D721Med (cell line): ENCODE measurements around the gene UGT1A8.
"Not testable (repeated sequence)": the region's sequence is repeated elsewhere in the genome, so short reads cannot be mapped to it uniquely, and the experiment has no call there.

Source experiments
- DNase-seq: peaks from one replicate; pipeline ENCODE4 v3.0.0; 2011; ENCODE audit warnings: low spot score; ENCODE audit not compliant: insufficient read length
- FAIRE-seq: peaks from 2 replicates; lab custom pipeline; 2011; peaks lifted over from hg19 to GRCh38; lab: Jason Lieb, UNC
- TF ChIP-seq, protein P1 (sequence below): IDR thresholded peaks from 2 replicates; pipeline ENCODE4 v1.5.1; 2012; ENCODE audit warnings: mild to moderate bottlenecking, control low read depth; ENCODE audit not compliant: insufficient read depth; ENCODE audit errors: missing control alignments

The UGT1A8 gene

DNA sequence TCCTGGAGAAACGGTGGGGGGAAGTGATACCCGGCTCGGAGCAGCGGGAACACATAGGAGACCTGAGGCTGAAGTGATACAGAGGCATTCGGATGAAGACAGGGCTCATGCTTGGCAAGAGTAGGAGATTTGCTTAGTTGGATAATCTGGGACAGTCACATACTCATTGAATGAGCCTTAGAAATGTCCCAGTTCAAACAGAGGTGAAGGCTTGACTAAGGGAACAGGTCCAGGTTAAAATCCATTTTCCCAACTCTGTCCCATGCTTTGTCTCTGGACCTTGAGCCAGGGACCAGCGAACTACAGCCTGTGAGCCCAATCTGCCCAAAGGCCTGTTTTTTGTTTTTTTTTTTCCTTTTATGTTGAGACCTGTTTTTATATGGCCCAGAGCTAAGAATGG is 76.5 kb downstream of the UGT1A8 start:
- TF ChIP-seq, protein P1, sequence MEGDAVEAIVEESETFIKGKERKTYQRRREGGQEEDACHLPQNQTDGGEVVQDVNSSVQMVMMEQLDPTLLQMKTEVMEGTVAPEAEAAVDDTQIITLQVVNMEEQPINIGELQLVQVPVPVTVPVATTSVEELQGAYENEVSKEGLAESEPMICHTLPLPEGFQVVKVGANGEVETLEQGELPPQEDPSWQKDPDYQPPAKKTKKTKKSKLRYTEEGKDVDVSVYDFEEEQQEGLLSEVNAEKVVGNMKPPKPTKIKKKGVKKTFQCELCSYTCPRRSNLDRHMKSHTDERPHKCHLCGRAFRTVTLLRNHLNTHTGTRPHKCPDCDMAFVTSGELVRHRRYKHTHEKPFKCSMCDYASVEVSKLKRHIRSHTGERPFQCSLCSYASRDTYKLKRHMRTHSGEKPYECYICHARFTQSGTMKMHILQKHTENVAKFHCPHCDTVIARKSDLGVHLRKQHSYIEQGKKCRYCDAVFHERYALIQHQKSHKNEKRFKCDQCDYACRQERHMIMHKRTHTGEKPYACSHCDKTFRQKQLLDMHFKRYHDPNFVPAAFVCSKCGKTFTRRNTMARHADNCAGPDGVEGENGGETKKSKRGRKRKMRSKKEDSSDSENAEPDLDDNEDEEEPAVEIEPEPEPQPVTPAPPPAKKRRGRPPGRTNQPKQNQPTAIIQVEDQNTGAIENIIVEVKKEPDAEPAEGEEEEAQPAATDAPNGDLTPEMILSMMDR, result no peak
- FAIRE-seq, result no peak
- no peak for DNase-seq

DNA sequence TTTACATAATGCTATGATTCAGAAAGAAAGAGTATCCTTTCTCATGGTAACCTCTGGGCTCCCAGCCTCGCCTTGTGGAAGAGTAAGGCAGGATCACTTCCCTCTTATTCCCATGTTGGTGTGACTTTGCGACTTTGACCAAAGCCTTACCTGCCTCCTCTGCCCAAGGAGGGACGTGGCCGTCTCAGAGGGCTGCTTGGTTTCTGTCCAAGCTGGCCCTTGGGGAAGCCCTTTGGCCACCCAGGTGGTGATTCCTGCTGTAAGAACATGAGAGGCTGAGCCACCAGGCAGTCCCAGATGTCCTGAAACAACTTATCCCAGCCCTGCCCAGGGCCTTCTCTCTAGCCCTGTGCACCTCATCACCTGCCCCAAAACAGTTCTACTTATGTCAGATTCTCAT is 81.3 kb downstream of the UGT1A8 start:
- no peak for DNase-seq
- FAIRE-seq, result no peak
- TF ChIP-seq, protein P1, result no peak

GRCh38 chr2:233699424-233700027 is 82.1 kb downstream of the UGT1A8 start:
- TF ChIP-seq, protein P1, result no peak
- DNase-seq (no peak), FAIRE-seq (no peak)

DNA sequence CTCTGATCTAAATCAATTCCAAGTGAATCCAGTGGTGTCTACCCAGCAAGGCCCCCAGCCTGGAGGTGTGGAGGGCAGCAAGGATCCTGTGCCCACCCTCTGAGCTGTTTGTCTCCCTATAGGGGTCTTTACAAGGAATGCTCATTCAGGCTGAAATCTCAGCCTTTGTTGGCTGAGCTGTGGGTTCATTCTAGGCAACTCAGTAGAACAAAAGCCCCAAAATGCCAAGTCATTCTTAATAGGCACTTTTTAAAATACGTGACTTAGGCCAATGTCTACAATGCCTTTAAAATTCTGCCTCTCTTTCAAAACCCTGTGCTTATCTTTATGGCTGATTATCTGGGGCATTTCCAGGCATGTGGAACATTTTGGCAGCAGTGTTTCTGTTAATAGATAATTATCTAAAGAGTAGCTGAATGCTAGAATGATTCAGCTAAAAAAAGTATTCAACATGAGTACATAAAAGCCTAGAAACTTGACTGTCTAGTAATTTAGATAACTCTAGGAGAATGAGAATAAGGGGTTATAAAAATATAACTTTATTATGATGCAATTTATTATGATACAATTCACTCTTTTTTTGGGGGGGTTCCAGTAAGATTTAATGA is 82.7 kb downstream of the UGT1A8 start:
- FAIRE-seq (no peak), DNase-seq (no peak)
- TF ChIP-seq, protein P1, result no peak

- FAIRE-seq, DNase-seq: not testable (repeated sequence)
These were observed 83.4 kb downstream of the UGT1A8 start for GRCh38 chr2:233700842-233701241.

- no peak for FAIRE-seq
- TF ChIP-seq, protein P1, result no peak
These were observed 84.8 kb downstream of the UGT1A8 start for GRCh38 chr2:233702238-233702637.

DNA sequence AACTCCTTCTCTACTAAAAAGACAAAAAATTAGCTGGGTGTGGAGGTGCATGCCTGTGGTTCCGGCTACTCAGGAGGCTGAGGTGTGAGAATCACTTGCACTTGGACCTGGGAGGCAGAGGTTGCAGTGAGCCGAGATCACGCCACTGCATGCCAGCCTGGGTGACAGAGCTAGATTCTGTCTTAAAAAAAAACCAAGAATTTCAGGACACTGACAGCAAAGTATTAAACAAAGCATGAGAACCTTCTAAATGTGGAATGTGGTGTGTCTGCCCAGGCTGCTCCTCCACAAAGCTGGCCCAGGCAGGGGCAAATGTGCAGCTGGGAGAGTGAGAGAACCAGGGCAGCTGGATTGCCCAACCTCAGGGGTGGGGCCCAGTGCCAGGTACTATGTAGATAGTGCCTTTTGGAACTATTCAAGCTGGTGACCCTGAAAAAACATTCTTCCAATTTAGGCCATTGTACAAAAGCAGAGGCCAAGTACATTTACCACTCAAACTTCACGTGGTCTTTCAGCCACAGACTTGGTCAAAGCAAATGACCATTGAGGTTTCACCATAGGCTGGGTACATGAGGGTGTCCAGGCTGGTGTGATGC is 88.6 kb downstream of the UGT1A8 start:
- TF ChIP-seq, protein P1, result no peak
- FAIRE-seq, result no peak
- DNase-seq, result no peak

More at GRCh38 chr2:233702238-233702637, 84.8 kb downstream of the UGT1A8 start:
- DNase-seq, result no peak
